GM18873 (cell line): ENCODE results near the gene UBAP1L.
"Not testable (repeated sequence)": the region's sequence is repeated elsewhere in the genome, so short reads cannot be mapped to it uniquely, and the experiment has no call there.

Experiments
- ATAC-seq: cut with Tn5 transposase; IDR thresholded peaks from one replicate; pipeline ENCODE4 v1.9.1; 2021; ENCODE audit warnings: mild to moderate bottlenecking, moderate library complexity, moderate number of reproducible peaks; ENCODE audit not compliant: unreplicated experiment, low FRiP score

Gene UBAP1L

GRCh38 chr15:65115086-65115485 is at the start of gene UBAP1L:
Gene UBAP1L (minus strand): TSS chr15:65115200. CDS start chr15:65106215, 8,985 bp downstream.
- no peak for ATAC-seq

DNA sequence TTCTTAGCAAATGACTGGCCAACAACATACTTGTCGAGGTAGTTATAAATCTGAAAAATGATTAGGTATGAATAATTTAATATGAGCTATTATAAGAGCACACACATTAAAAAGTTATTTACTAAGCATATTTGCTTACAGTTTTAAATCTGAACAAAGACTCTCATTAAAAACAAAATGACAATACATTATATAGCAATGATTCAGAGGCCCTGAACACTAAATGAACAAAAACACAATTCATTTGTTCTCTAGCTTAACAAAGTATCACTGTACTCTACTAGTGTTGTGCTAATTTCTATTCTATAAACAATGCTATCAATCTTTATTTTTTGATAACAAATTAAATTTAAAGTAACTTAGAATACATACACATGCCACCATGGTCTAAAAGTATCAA is 49.1 kb upstream of the UBAP1L start:
- ATAC-seq, result no peak

- ATAC-seq, result no peak
Observed at GRCh38 chr15:65163041-65163440, 48.0 kb upstream of the UBAP1L start.

- no peak for ATAC-seq
Observed at GRCh38 chr15:65156692-65157091, 41.7 kb upstream of the UBAP1L start.

GRCh38 chr15:65154720-65155119 is 39.7 kb upstream of the UBAP1L start:
- no peak for ATAC-seq

- no peak for ATAC-seq
Observed at GRCh38 chr15:65147902-65148301, 32.9 kb upstream of the UBAP1L start.

- ATAC-seq, result no peak
Observed at GRCh38 chr15:65146438-65146837, 31.4 kb upstream of the UBAP1L start.

DNA sequence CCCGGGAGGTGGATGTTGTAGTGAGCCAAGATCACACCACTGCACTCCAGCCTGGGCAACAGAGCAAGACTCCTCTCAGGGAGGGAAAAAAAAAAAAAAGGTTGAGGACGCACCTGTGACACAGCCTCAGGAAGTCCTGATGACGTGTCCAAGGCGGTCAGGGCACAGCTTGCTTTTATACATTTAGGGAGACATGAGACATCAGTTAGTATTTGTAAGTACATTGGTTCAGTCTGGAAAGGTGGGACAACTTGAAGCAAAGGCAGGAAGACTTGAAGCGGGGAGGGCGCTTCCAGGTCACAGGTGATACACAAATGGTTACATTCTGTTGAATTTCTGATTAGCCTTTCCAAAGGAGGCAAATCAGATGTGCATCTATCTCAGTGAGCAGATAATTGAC is 23.6 kb upstream of the UBAP1L start:
- not testable (repeated sequence) for ATAC-seq

GRCh38 chr15:65137893-65138292 is 22.9 kb upstream of the UBAP1L start:
- ATAC-seq, result not testable (repeated sequence)

- not testable (repeated sequence) for ATAC-seq
Observed at GRCh38 chr15:65137089-65137488, 22.1 kb upstream of the UBAP1L start.

- no peak for ATAC-seq
Observed at GRCh38 chr15:65134538-65134937, 19.5 kb upstream of the UBAP1L start.

- ATAC-seq, result peak; percentile 75
Observed at GRCh38 chr15:65133548-65134200, 18.7 kb upstream of the UBAP1L start, which contains the start of gene PDCD7. Gene PDCD7 (minus strand): TSS chr15:65133808. CDS start chr15:65133781, 27 bp downstream.

DNA sequence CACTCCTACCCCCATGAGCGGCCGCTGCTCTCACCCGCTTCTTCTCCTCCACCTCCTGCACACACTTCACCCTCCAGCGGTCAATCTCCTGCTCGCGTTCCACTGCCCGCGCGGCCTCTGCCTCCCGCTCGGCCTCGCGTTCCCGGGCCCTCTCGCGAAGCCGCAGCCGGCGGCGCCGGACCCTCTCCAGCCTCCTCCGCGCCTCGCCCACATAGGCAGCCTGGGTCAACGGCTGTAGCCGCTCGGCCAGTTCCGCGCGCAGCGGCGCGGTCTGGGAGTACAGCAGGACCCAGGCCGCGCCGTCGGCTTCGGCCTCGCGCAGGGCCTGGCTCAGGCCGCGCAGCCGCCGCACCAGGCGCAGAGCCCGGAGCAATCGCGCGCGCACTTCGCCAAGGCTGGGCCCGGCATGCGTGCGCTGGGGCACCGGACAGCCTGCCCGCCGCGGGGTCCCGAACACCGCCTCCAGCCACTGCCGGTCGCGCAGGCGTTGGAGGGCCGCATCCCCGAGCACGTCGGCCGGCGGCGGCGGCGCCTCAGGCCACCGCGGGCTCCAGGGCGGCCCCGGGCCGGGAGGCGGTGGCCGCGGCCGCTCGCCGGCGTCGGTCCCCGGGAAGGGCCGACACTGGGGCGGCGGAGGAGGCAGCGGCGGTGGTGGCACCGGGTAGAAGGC is 18.0 kb upstream of the UBAP1L start:
- no peak for ATAC-seq

GRCh38 chr15:65130941-65131340 is 15.9 kb upstream of the UBAP1L start:
- no peak for ATAC-seq

- no peak for ATAC-seq
Observed at GRCh38 chr15:65115542-65115941, 542 bp upstream of the UBAP1L start.

DNA sequence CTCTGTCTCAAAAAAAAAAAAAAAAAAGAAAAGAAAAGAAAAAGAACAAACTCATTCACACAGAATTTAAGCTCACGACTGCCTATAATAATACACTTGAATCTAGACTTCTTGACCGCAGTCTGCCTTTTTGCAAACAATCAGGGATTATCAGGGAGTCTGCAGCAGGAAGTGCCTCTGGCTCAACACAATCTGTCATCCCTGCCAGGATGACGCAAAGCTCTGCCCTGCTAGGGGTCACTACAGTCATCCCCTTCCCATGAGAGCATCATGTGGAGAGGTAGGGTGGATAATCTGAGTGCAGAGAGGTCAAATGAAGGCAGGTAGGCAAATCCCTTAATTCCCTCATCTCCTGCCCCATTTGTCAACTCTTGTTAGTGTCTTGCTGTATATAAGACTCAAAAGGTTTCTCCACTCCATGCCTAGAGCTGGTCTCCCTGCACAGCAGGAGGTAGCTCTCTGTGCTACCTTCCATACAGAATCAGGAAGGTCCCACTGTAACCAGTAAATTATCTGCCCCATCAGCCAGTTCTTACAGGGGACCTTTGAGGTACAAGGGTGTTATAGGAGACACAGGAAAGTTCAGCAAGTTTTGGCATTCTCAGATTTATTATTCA is 4.2 kb downstream of the UBAP1L start:
- ATAC-seq, result no peak

- no peak for ATAC-seq
Observed at GRCh38 chr15:65106011-65106590, 8.9 kb downstream of the UBAP1L start.

GRCh38 chr15:65105038-65105437 is 10.0 kb downstream of the UBAP1L start:
- no peak for ATAC-seq

- no peak for ATAC-seq
Observed at GRCh38 chr15:65102912-65103311, 12.1 kb downstream of the UBAP1L start.

DNA sequence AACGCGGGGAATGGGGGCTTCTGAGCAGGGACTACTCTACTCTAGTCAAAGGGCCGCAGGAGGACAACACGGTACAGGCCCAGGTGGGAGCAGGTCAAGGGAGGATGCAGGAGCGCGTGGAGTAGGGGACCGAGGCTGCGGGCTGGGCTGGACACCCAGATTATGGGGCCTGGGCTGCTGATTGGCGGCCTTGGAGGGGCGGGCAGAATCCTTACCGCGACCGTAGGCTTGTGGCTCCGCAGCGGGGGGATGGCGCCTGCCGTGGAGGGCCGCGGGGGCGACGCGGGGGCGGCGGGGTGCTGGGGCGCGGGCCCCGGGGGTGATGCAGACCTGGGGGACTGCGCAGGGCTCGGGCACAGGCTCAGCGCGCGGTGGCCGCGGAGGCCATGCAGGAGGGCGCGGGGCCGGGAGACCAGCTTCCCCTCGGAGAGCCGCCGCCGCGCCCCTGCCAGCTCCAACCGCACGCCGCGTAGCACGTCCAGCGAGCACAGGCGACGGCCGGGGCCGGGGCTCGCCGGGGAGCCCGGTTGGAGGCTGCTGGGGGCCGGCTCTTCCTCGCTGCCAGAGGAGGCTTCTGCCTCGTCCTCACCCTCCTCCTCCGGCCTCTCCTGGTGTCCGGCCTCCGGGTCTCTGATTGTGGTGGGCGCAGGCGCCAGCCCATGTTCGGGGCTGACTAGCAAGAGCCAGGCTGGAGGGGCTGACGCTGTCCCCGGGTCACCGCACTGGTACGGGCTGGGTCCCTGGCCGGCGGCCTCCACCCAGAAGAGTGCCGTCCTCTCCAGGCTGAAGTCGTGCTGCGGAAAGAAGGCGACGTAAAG is 12.9 kb downstream of the UBAP1L start:
- no peak for ATAC-seq
